ENCODE data around the gene CDC16. TPM values are rescaled to one million over a fixed set of nuclear protein-coding genes. Genes with fewer than 3 reads are reported as not detected.

The CDC16 gene
- total RNA-seq, 1 donor from 2014 or later: 73.7 TPM

GRCh38 chr13:114296448-114296847 lies 61.8 kb downstream of the CDC16 start:
- no peak overlapping the region for H3K27ac Mint-ChIP-seq (ENCODE audit: unreplicated experiment)
- no peak overlapping the region for H3K4me3 Mint-ChIP-seq (ENCODE audit: unreplicated experiment)
- H3K9me3 Mint-ChIP-seq (ENCODE audit: unreplicated experiment): no peaks in the 10 kb centered on the region
- H3K27me3 Mint-ChIP-seq (ENCODE audit: unreplicated experiment): no peaks in the 10 kb centered on the region
- peaks cover 27% of the 10 kb centered on the region for H3K36me3 Mint-ChIP-seq (ENCODE audit: unreplicated experiment)
- no peak for DNase-seq (ENCODE audit: extremely low spot score, unreplicated experiment)
- no peak for TF ChIP-seq CTCF (IDR thresholded peaks at IDR 0.05)
- no peaks in the 10 kb centered on the region for H3K4me1 Mint-ChIP-seq (ENCODE audit: unreplicated experiment)

GRCh38 chr13:114296902-114297301 lies 62.2 kb downstream of the CDC16 start:
- Mint-ChIP-seq H3K27me3 (ENCODE audit: unreplicated experiment) (no peaks in the 10 kb centered on the region), H3K27ac (ENCODE audit: unreplicated experiment) (no peak overlapping the region), H3K4me1 (ENCODE audit: unreplicated experiment) (no peaks in the 10 kb centered on the region), H3K4me3 (ENCODE audit: unreplicated experiment) (no peak overlapping the region), H3K36me3 (ENCODE audit: unreplicated experiment) (peaks cover 28% of the 10 kb centered on the region), H3K9me3 (ENCODE audit: unreplicated experiment) (no peaks in the 10 kb centered on the region)
- no peak for TF ChIP-seq CTCF (IDR thresholded peaks at IDR 0.05)
- DNase-seq (ENCODE audit: extremely low spot score, unreplicated experiment): no peak

DNA sequence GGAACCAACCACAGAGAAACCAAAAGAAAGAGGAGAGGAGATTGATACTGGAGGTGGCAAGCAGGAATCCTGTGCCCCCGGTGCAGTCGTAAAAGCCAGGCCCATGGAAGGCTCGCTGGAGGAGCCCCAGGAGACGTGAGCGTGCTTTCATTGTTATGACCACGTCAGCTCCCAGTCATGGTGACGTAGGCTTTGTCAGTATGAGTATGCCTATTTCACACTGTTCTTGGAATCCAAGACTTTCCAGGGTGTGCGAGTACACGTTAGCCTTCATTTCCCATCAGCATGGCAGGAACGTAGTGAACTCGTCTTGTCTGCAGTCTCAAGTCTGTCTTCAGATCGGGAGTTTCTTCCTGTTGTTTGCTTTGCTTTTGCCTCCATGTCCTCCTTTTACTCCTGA lies 64.2 kb downstream of the CDC16 start:
- Mint-ChIP-seq H3K4me1 (ENCODE audit: unreplicated experiment) (no peaks in the 10 kb centered on the region), H3K36me3 (ENCODE audit: unreplicated experiment) (peaks cover 31% of the 10 kb centered on the region), H3K27ac (ENCODE audit: unreplicated experiment) (no peak overlapping the region), H3K27me3 (ENCODE audit: unreplicated experiment) (no peaks in the 10 kb centered on the region), H3K4me3 (ENCODE audit: unreplicated experiment) (no peak overlapping the region), H3K9me3 (ENCODE audit: unreplicated experiment) (no peaks in the 10 kb centered on the region)
- TF ChIP-seq CTCF (IDR thresholded peaks at IDR 0.05): no peak
- no peak for DNase-seq (ENCODE audit: extremely low spot score, unreplicated experiment)

- H3K27me3 Mint-ChIP-seq (ENCODE audit: unreplicated experiment): no peaks in the 10 kb centered on the region
- no peaks in the 10 kb centered on the region for H3K9me3 Mint-ChIP-seq (ENCODE audit: unreplicated experiment)
Observed at GRCh38 chr13:114299604-114300305, 65.1 kb downstream of the CDC16 start.

More at GRCh38 chr13:114299604-114300305, 65.1 kb downstream of the CDC16 start:
- DNase-seq (ENCODE audit: extremely low spot score, unreplicated experiment): no peak
- TF ChIP-seq CTCF (IDR thresholded peaks at IDR 0.05): no peak
- no peak overlapping the region for H3K27ac Mint-ChIP-seq (ENCODE audit: unreplicated experiment)
- no peak overlapping the region for H3K4me3 Mint-ChIP-seq (ENCODE audit: unreplicated experiment)
- H3K36me3 Mint-ChIP-seq (ENCODE audit: unreplicated experiment): peaks cover 31% of the 10 kb centered on the region
- H3K4me1 Mint-ChIP-seq (ENCODE audit: unreplicated experiment): no peaks in the 10 kb centered on the region

Measured in osteocyte (in vitro differentiated cells).